MCF 10A (cell line): ENCODE results near the gene SAPCD1. TPM values are rescaled to one million over a fixed set of nuclear protein-coding genes. Genes with fewer than 3 reads are reported as not detected.

Experiments
- BruUV-seq: library from RNA; stranded (reverse); fragments of 400-500 nt; replicated peaks from 2 replicates; lab custom pipeline; 2021; lab: Mats Ljungman, UMichigan
- CTCF ChIA-PET: fragments of 300-600 bp; sonication (Branson Sonifier 250); formaldehyde crosslinking; extraction: SDS; loops from one replicate; lab custom pipeline; 2021; ENCODE audit warnings: antibody characterized with exemption, inconsistent platforms; lab: Yijun Ruan, JAX
- POLR2A ChIA-PET: fragments of 300-600, 350-650 bp; sonication (Branson Sonifier 250); formaldehyde crosslinking; extraction: SDS; loops from one replicate; lab custom pipeline; 2020; ENCODE audit warnings: antibody characterized with exemption, inconsistent platforms; lab: Yijun Ruan, JAX
- DNase-seq: peaks from one replicate; pipeline ENCODE4 v3.0.0-alpha.2; 2018; ENCODE audit not compliant: unreplicated experiment
- H3K27ac Mint-ChIP-seq: one replicate; pipeline ENCODE4 v1.8.0; 2022; ENCODE audit warnings: mild to moderate bottlenecking, low read depth, mixed read lengths; ENCODE audit not compliant: unreplicated experiment
- H3K27me3 Mint-ChIP-seq: one replicate; pipeline ENCODE4 v1.8.0; 2022; ENCODE audit warnings: mixed read lengths; ENCODE audit not compliant: insufficient read depth, unreplicated experiment
- H3K36me3 Mint-ChIP-seq: one replicate; pipeline ENCODE4 v1.8.0; 2022; ENCODE audit warnings: mild to moderate bottlenecking, moderate library complexity, mixed read lengths; ENCODE audit not compliant: insufficient read depth, unreplicated experiment
- H3K4me1 Mint-ChIP-seq: one replicate; pipeline ENCODE4 v1.8.0; 2022; ENCODE audit warnings: mixed read lengths; ENCODE audit not compliant: insufficient read depth, unreplicated experiment
- H3K4me3 Mint-ChIP-seq: one replicate; pipeline ENCODE4 v1.8.0; 2022; ENCODE audit warnings: mild to moderate bottlenecking, moderate library complexity, mixed read lengths; ENCODE audit not compliant: unreplicated experiment
- H3K9me3 Mint-ChIP-seq: one replicate; pipeline ENCODE4 v1.8.0; 2022; ENCODE audit warnings: mixed read lengths; ENCODE audit not compliant: unreplicated experiment
- intact Hi-C: fragments of 100-400 bp; cut with micrococcal nuclease; formaldehyde crosslinking; loops from 2 replicates; pipeline ENCODE4 v1.14.1; 2022
- total RNA-seq: library from RNA; stranded (reverse); gene quantifications from 2 replicates; pipeline ENCODE4 v1.2.3, GENCODE V29; 2022
- TF ChIP-seq, protein P1 (sequence below): fragments of 200-600 bp; IDR thresholded peaks from one replicate; pipeline ENCODE4 v1.8.0; 2022; ENCODE audit warnings: antibody characterized with exemption, mild to moderate bottlenecking; ENCODE audit not compliant: unreplicated experiment

Gene SAPCD1
- total RNA-seq, 1 experiment from 2014 or later: 5.1 TPM

GRCh38 chr6:31784098-31784925 is 21.9 kb downstream of the SAPCD1 start:
- H3K27me3 Mint-ChIP-seq: no peaks in the 10 kb centered on the region
- no peaks in the 10 kb centered on the region for H3K9me3 Mint-ChIP-seq
- intact Hi-C loops: no loop called here
- no peak overlapping the region for H3K4me3 Mint-ChIP-seq
- ChIA-PET CTCF (interaction anchor here (0.6 to 2.2 kb wide), 4 partner anchors 15 to 186 kb away, joined by 3 to 8 read pairs (median 4); partner anchors contain the start of gene MSH5), POLR2A (interaction anchor here (1.0 to 1.2 kb wide), 2 partner anchors 12 to 30 kb away, joined by 3 read pairs; partner anchors contain the start of genes HSPA1A, HSPA1L and VARS1)
- no TSS peak for BruUV-seq
- no peak for DNase-seq
- TF ChIP-seq, protein P1, sequence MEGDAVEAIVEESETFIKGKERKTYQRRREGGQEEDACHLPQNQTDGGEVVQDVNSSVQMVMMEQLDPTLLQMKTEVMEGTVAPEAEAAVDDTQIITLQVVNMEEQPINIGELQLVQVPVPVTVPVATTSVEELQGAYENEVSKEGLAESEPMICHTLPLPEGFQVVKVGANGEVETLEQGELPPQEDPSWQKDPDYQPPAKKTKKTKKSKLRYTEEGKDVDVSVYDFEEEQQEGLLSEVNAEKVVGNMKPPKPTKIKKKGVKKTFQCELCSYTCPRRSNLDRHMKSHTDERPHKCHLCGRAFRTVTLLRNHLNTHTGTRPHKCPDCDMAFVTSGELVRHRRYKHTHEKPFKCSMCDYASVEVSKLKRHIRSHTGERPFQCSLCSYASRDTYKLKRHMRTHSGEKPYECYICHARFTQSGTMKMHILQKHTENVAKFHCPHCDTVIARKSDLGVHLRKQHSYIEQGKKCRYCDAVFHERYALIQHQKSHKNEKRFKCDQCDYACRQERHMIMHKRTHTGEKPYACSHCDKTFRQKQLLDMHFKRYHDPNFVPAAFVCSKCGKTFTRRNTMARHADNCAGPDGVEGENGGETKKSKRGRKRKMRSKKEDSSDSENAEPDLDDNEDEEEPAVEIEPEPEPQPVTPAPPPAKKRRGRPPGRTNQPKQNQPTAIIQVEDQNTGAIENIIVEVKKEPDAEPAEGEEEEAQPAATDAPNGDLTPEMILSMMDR: no peak
- H3K4me1 Mint-ChIP-seq: no peaks in the 10 kb centered on the region
- H3K36me3 Mint-ChIP-seq: peaks cover 62% of the 10 kb centered on the region
- no peak overlapping the region for H3K27ac Mint-ChIP-seq

GRCh38 chr6:31785475-31785874 is 23.0 kb downstream of the SAPCD1 start:
- TF ChIP-seq, protein P1: no peak
- peaks cover 74% of the 10 kb centered on the region for H3K36me3 Mint-ChIP-seq
- intact Hi-C loops: no loop called here
- POLR2A ChIA-PET: interaction anchor here (0.5 to 1.5 kb wide), 7 partner anchors 10 to 1671 kb away, joined by 3 to 6 read pairs (median 3); partner anchors contain the start of genes LSM2 and VARS1
- H3K9me3 Mint-ChIP-seq: no peaks in the 10 kb centered on the region
- no peak overlapping the region for H3K4me3 Mint-ChIP-seq
- no peaks in the 10 kb centered on the region for H3K27me3 Mint-ChIP-seq
- DNase-seq: no peak
- peaks cover 1% of the 10 kb centered on the region for H3K4me1 Mint-ChIP-seq
- CTCF ChIA-PET: interaction anchor here (0.6 to 1.3 kb wide), 8 partner anchors 10 to 1188 kb away, joined by 3 to 4 read pairs (median 4); partner anchors contain the start of gene VARS1
- no TSS peak for BruUV-seq
- no peak overlapping the region for H3K27ac Mint-ChIP-seq

DNA sequence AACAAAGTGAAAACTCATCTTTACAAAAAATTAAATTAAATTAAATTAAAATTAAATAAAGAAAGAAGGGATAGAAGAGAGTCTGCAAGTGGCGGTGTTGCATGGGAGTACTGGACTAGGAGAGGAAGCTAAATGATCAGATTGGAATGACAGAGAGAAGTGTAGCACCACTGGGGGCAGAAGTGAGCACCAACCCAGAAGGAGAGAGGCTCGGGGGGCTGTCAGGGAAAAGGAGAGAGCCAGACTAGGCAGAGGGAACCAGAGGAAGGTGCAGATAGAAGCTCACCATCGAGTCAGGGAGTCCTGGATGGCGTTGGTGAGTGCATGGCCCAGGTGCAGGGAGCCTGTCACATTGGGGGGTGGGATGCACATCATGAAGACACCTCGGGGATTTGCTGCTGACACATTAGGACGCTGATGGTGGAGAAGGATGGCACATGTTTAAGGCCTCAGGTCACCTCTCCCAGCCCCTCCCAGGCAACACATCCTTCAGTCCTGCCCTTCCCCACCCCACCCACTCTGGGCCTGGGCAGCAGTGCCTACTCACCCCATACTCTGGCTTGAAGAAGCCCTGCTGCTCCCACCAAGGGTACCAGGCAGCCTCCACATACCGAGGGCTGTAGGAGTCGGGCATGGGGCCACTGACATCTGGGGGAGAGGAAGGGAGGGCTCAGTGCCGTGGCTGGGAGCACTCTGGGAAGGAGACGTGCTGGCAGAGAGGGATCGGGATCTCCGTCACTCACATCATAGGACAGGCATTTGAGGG is 29.1 kb downstream of the SAPCD1 start:
- Mint-ChIP-seq H3K27ac (no peak overlapping the region), H3K4me3 (peak overlapping the region; percentile 45), H3K4me1 (peaks cover 31% of the 10 kb centered on the region), H3K36me3 (peaks cover 73% of the 10 kb centered on the region), H3K27me3 (no peaks in the 10 kb centered on the region), H3K9me3 (no peaks in the 10 kb centered on the region)
- TF ChIP-seq, protein P1: peak; percentile 55
- ChIA-PET POLR2A (interaction anchor here (0.6 to 2.0 kb wide), 13 partner anchors 14 to 244 kb away, joined by 3 to 14 read pairs (median 5); partner anchors contain the start of genes DDAH2, HSPA1A, HSPA1B and HSPA1L), CTCF (interaction anchor here (0.5 to 2.0 kb wide), 22 partner anchors 10 to 165 kb away, joined by 3 to 10 read pairs (median 4); partner anchors contain the start of genes ABHD16A, MSH5 and VWA7)
- intact Hi-C loops: loop anchor here (1.0 kb wide), 1 partner anchor 14 kb away; the partner anchor contains the start of gene VWA7
- DNase-seq: peak; percentile 46
- no TSS peak for BruUV-seq
